Pons (tissue), 1 donor: ENCODE data around the gene PLEKHM1.
"Not testable (repeated sequence)": the region's sequence is repeated elsewhere in the genome, so short reads cannot be mapped to it uniquely, and the experiment has no call there.

Experiments used
- DNase-seq: peaks from one replicate; pipeline ENCODE4 v3.0.0-alpha.2; 2016; ENCODE audit warnings: low spot score

PLEKHM1 gene

DNA sequence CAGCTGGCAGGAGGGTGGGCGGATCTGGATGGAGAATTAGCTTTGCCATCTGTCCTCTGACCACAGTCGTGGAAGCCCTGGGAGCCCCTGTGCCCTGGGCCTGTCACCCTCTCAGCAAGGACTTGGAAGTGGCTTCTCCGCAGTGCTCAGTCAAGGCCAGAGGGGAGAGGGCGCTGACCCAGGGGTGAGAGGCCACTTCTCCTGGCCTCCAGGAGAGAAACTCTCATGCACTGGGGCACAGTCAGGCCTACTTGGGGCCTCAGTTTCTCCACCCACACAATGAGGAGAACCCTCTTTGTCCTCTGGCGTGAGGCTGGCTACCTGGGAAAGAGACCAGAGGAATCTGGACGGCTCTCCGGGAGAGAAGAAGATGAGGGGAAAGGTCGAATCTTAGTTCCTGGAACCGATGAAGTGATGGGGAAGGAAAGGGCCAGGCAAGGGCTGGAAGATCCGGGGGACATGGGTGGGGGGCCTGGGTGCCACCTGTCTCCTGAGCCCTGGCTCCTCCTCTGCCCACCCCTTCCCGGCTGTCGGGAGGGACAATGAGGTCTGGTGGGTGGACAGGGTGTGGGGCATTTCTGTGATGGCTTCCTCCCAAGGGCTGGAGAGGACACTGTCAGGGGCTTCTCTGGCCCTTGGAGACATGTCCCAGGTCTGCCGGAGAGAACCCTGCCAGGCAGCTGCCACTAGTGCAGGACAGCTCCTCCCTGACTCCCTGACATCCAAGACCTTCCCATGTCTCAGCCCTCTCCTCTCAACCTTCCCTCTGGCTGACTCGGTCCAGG, 48.8 kb downstream of the PLEKHM1 start:
- no peak for DNase-seq

DNA sequence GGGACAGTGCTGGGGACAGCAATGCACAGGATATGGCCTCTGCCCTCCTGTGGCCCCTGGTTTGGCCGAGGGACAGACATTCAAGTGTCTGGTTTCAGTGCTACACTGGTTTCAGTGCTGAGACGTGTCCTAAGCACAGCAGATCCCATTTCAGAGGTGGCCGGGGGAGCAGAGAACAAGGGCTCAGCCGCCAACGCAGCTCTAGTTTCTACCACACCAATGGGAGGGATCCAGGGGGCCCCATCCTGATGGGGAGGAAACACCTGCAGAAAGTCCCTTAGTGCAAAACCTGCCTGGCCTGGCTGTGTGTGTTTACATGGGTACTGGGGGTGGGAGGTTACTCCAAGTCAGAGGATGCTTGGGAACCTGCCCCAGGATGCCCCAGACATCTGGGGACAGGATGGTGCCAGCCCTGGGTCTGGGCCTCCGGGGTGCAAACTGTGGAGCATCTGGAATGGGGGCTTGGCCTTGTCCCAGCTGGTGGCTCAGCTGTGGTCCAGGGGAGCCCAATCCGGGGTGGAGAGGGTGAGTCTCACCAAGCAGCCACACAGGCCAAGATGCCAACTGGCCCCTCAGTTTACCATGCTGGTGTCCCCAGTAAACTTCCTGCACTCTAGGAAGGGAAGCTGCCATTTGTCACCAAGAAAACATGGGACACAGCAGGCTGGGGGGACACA, 49.5 kb downstream of the PLEKHM1 start:
- DNase-seq, result not testable (repeated sequence)

DNA sequence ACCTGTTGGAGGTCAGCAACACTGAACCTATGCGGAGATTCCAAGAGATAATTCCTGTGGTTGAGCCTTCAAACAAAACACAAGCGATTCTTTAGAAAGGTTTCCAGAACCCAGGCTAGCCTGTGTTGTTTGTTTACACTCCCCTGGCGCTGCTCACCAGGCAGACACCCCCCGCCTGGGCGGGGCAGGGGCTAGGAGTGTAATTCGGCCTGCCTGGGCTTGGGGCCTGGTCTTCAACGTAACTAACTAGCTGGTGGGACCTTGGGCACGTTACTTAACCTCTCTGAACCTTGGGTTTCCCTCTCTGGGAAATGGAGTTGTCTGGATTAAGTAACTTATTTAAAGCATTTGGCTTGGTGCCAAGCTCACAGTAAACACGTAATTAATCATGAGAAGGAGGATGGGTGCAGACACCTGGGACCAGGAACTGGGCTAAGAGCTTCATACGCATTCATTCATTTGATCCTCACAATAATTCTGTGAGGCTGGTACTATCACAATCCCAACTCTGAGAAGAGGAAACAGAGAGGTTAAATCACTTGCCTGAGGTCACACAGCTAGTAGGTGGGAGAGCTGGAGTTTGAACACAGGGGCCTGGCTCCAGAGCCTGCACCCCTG, 50.3 kb downstream of the PLEKHM1 start:
- DNase-seq, result no peak

GRCh38 chr17:45438931-45439610, 51.5 kb downstream of the PLEKHM1 start:
- no peak for DNase-seq

DNA sequence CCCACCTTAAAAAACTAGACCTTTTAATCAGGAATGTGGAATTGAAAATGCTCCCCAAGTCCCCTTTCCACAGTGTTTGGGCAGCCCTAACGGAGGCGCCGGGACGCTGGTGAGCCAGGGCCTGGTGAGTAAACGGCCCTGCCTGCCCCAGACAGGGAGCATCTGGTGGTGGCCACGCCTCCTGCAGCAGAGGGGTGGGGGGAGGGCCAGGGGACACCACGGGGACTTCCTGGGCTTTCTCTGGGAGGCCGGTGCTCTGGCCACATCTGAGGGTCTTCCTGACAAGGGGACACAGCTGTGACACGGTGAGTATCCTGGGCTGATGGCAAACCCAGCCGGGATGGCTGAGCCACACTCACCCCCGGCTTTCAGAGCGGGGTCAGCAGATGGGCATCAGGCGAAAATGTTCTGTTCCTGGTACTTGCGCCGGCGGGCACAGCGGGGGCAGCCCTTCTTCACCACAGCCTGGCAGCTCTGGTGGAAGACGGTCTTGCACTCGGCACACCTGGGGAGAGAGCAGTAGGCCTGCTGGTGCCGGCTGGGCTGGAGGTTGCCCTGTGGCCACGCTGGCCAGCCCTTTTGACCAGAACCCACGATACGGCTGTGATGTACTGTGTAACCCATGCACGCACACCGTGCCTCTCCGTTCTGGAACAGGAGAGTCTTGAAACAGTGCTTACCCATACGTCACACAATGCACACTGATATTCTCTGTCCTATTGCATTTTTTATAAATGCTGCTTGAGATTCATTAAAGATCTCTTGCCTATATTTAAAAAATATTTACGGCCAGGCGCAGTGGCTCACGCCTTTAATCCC, 52.8 kb downstream of the PLEKHM1 start:
- no peak for DNase-seq

GRCh38 chr17:45436625-45437464, 53.7 kb downstream of the PLEKHM1 start:
- no peak for DNase-seq

GRCh38 chr17:45436161-45436560, 54.4 kb downstream of the PLEKHM1 start:
- no peak for DNase-seq

- DNase-seq, result no peak
Measured at GRCh38 chr17:45435481-45435880, 55.0 kb downstream of the PLEKHM1 start.

DNA sequence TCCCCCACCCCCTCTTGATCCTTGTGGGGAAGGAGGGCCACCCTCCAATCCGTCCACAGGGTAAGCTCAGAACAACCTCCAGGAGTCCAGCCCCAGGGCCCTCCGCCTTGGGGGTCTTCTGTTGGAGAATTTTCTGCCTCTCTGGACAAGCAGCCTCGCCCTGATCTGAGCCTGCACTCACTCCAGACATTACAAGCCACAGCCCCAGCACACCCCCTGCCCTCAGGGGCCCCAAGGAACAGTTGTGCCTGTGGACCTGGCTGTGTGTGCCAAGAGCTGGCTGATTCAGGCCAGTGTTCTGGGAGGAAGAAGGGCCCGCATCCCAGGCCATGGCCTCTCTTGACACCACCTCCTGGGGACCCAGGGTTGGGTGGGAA, 57.4 kb downstream of the PLEKHM1 start:
- no peak for DNase-seq

DNA sequence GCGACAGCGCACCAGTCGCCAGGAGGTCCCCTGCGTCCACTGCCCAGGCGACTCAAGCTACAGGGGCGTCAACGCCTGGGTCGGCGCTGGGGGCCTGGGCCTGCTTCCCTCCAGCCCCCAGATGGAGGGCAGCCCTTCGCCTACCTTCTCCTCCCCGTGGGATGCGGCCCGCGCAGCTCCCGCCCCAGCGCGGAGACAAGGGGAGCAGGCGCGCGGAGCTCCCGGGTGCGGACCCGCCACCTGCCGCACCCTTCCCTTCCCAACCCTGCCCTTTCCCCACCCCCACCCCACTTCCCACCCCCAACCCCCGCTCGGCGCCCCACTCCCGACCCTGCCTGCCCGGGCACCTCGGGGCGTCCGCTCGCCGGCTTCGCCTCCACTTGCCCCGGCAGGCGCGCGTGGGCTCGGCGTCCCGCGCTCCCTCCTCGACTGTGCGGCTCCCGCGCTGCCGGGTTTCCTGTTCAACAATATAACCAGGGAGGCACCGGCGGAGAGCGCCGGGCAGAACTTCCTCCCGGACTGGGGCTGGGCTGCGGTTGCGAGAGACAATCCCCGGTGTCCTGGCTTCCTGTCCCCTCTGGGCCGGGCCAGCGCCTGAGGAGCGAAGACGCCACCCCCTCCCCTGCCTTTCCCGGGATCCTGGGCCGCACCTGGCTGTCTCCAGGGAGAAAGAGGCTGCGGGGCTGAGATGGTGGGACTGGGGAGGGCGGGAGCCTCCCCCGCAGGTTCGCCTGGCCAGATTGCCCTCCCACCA, 57.9 kb downstream of the PLEKHM1 start, which contains the start of gene ARHGAP27:
ARHGAP27 (minus strand) TSS at position 466 of the 754 bp plus-strand sequence. CDS start 2,591 bp downstream, outside the sequence.
- no peak for DNase-seq

DNA sequence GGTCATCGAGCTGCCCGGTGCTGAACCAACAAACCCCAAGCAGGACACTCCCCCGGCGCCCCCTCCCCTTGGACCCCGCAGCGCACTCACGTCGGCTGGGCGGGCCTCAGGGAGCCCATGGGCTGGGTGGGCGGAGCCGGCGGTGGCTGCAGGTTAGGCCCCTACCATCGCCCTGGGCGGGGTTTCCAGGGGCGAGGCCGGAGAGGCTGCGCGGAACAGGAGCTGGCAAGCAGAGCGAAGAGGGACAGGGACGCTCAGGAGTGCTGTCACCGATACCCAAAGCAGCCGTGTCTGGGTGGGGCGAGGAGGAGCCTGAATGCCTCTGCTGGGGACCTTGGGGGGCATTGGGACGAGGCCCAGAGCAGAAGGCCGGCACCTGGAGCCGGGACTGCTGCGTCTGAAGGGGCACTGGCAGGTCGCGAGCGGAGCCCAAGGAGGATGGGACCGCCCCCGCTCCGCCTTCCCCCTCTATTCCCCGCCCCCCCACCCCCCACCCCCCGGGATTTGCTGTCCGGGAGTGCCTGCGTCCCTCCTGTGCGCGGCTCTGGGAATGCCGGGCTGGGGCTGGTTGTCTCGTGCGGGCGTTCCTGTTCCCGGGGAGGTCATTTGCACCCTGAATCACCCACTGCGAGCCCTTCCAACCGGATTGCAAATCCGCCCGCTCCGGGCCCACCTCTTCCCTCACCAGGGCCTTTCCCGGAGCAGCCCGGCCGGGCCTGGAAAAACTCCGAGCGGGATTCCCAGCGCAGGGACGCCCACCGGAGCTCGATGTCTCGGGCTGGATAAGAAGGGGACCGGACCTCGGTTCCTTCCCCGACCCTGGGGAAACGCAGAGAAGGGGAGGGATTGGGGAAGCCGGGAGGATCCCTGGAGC, 58.8 kb downstream of the PLEKHM1 start:
- DNase-seq, result no peak

DNA sequence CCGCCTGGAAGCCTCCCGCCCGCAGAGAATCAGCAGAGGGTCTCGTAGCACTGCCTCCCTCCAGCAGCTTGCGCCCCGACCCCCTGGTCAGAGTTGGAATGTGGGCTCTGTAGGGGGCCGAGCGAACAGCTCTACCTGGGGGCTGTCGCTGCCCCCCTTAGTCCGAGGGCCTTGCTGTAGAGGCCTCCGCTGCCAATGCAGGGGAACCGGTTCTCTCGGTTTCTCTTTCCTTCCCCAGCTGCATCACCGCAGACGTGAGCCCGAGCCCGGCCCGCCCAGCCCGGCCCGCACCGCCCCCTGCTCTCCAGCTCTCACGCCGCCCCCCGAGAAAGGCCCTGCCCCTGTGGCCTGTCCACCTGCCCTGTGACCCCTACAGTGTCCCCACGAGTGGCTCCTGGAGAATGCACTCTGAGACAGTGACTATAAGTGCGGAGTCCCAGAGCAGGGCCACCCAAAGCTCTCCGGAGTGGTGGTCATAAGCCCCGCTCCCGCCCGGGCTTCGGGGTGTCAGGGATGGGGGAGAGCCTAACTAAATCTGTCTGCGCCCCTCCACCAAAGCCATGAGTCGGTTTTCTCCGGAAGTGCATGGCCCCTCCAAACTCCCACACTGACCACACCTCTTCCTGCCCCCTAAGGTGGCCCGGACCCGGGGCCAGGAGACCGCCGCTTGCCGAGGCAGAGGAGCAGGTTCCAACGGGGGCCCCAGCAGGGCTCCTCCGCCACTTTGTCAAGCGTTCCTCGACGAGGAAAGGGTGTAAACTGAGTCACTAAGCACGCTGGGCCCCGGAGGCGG, 59.6 kb downstream of the PLEKHM1 start:
- DNase-seq, result no peak

GRCh38 chr17:45430006-45430737, 60.3 kb downstream of the PLEKHM1 start:
- no peak for DNase-seq

DNA sequence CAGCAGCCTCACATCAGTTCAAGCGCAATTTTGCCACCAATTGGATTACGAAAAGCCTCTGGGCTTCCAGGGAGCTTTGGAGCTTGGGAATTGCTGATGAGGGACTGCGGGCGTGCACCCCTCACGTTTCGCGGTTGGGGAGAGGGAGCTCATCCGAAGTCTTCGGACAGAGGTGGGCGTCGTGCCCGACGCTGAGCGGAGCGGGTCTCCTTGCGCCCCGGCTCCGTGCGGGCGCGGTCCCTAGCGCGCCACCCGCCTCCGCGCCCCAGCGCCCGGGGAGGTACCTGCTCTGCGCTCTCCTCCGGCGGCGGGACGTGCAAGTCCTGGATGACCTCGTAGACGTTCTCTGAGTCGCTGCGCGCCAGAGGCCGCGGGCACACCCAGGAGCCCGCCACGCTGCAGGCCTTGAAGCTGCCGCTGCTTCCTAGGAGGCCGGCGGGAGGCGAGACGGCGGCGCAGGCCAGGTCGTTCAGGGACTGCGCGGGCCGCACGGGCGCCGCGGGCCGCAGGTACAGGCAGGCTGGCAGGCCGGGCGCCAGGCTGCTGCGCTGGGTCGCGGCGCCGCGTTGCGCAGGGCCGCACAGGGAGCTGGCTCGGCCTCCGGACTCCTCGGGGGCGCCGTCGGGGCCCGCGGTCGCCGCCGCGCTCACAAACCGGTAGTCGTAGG, 61.0 kb downstream of the PLEKHM1 start:
- DNase-seq, result no peak

- peak; percentile 51 for DNase-seq
Measured at GRCh38 chr17:45428931-45429338, 61.6 kb downstream of the PLEKHM1 start.

DNA sequence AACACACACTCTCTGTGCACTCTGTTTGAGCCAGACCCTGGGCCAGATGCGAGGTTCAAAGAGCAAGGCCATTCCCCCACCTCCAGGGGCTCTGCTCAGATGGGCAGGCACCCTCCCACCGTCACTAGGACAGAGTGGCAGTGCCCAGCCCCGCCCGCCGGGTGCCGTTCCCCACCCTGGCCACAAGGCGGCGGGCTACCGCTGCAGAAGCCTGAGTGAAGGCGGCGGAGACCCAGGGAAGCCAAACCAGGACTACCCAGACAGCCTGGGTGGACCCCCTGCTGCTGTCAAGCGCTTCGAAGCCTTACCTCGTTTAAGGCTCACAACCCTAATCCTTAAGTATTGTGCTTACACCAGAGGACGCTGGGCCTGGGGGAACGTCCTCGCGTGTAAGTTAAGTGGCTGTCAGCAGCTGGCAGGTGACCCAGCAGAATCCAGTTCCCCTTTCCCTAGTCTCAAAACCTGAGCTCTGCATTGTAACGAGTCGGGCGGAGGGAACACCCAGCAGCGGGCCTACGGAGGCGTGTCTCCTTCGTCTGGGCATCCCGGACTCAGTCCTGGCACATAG, 62.4 kb downstream of the PLEKHM1 start:
- DNase-seq, result peak; percentile 58
